GM21717 (cell line): ENCODE results near the gene PDLIM5.
"Not testable (repeated sequence)": the region's sequence is repeated elsewhere in the genome, so short reads cannot be mapped to it uniquely, and the experiment has no call there.

Source experiments
- ATAC-seq: cut with Tn5 transposase; IDR thresholded peaks from one replicate; pipeline ENCODE4 v1.9.1; 2021; ENCODE audit warnings: mild to moderate bottlenecking, moderate library complexity; ENCODE audit not compliant: unreplicated experiment

The PDLIM5 gene

GRCh38 chr4:94550851-94551250 is 99.1 kb downstream of the PDLIM5 start:
- no peak for ATAC-seq

GRCh38 chr4:94551643-94552564 is 100.2 kb downstream of the PDLIM5 start:
- ATAC-seq: no peak

GRCh38 chr4:94556047-94556446 is 104.3 kb downstream of the PDLIM5 start:
- not testable (repeated sequence) for ATAC-seq

- not testable (repeated sequence) for ATAC-seq
Measured at GRCh38 chr4:94557632-94558031, 105.9 kb downstream of the PDLIM5 start.

- ATAC-seq: no peak
Measured at GRCh38 chr4:94558392-94558904, 106.7 kb downstream of the PDLIM5 start.

GRCh38 chr4:94559351-94559806 is 107.6 kb downstream of the PDLIM5 start:
- ATAC-seq: no peak

- no peak for ATAC-seq
Measured at GRCh38 chr4:94561249-94562024, 109.7 kb downstream of the PDLIM5 start.

- ATAC-seq: no peak
Measured at GRCh38 chr4:94562285-94562684, 110.5 kb downstream of the PDLIM5 start.

- ATAC-seq: no peak
Measured at GRCh38 chr4:94564252-94564651, 112.5 kb downstream of the PDLIM5 start.

GRCh38 chr4:94566420-94566819 is 114.7 kb downstream of the PDLIM5 start:
- no peak for ATAC-seq

GRCh38 chr4:94567811-94568210 is 116.1 kb downstream of the PDLIM5 start:
- ATAC-seq: peak; percentile 89

- no peak for ATAC-seq
Measured at GRCh38 chr4:94570558-94570957, 118.8 kb downstream of the PDLIM5 start.

GRCh38 chr4:94571298-94571697 is 119.6 kb downstream of the PDLIM5 start:
- no peak for ATAC-seq

- ATAC-seq: no peak
Measured at GRCh38 chr4:94571715-94572114, 120.0 kb downstream of the PDLIM5 start.

- no peak for ATAC-seq
Measured at GRCh38 chr4:94574050-94574449, 122.3 kb downstream of the PDLIM5 start.

GRCh38 chr4:94574616-94575015 is 122.9 kb downstream of the PDLIM5 start:
- ATAC-seq: no peak

- ATAC-seq: no peak
Measured at GRCh38 chr4:94575652-94576051, 123.9 kb downstream of the PDLIM5 start.

GRCh38 chr4:94576210-94576609 is 124.5 kb downstream of the PDLIM5 start:
- ATAC-seq: peak; percentile 67

- no peak for ATAC-seq
Measured at GRCh38 chr4:94577136-94577535, 125.4 kb downstream of the PDLIM5 start.

GRCh38 chr4:94578195-94578594 is 126.5 kb downstream of the PDLIM5 start:
- no peak for ATAC-seq

GRCh38 chr4:94581766-94582165 is 130.0 kb downstream of the PDLIM5 start:
- no peak for ATAC-seq

- no peak for ATAC-seq
Measured at GRCh38 chr4:94582517-94582916, 130.8 kb downstream of the PDLIM5 start.
